T-cell (primary cell): ENCODE measurements around the gene RNF144B. TPM values are rescaled to one million over a fixed set of nuclear protein-coding genes. Genes with fewer than 3 reads are reported as not detected.

Experiments used
- ATAC-seq, 4 experiments: fragments of 200-7000 bp in 3 of 4; fragments of 150-1000 bp in 1 of 4; cut with Tn5 transposase; replicated peaks in 1 of 4; 1 replicate in 3 of 4; 2 replicates in 1 of 4; pipeline ENCODE4 v1.10.0; 2021; ENCODE audit warnings: moderate library complexity in 3 of 4, mild to moderate bottlenecking in 2 of 4, moderate number of reproducible peaks in 1 of 4
- CTCF ChIA-PET, 2 donors: fragments of 300-600 bp; sonication (Branson Sonifier 250); formaldehyde crosslinking; loops; one replicate each; lab custom pipeline; 2022; ENCODE audit warnings: antibody characterized with exemption in 2 of 2; lab: Charles Lee
- POLR2A ChIA-PET, 2 donors: fragments of 300-600 bp; sonication (Branson Sonifier 250); formaldehyde crosslinking; loops; one replicate each; lab custom pipeline; 2022; ENCODE audit warnings: antibody characterized with exemption in 2 of 2; lab: Charles Lee
- DNase-seq, 35 experiments: peaks; one replicate each; pipeline versions ENCODE4 v3.0.0 to v3.0.0-alpha.2; 2013 to 2023
- H3K27ac ChIP-seq: one replicate; pipeline ENCODE4 v1.5.1; 2013; ENCODE audit warnings: low read length
- H3K27me3 ChIP-seq, 2 experiments: replicated peaks in 1 of 2; 1 replicate in 1 of 2; 2 replicates in 1 of 2; pipeline versions ENCODE4 v1.6.1 to v1.7.0; 2013; ENCODE audit warnings: low read length in 1 of 2, mixed read lengths in 1 of 2; ENCODE audit not compliant: control insufficient read depth in 2 of 2, insufficient read depth in 2 of 2; ENCODE audit errors: extremely low read depth in 1 of 2
- H3K36me3 ChIP-seq, 2 donors: 1 replicate in 1 of 2; 2 replicates in 1 of 2; pipeline versions ENCODE4 v1.6.1 to v1.7.0; 2013; ENCODE audit warnings: low read length in 1 of 2; ENCODE audit not compliant: control insufficient read depth in 2 of 2, insufficient read depth in 1 of 2; ENCODE audit errors: extremely low read depth in 1 of 2
- H3K4me1 ChIP-seq, 2 experiments: 1 replicate in 1 of 2; 2 replicates in 1 of 2; pipeline versions ENCODE4 v1.6.1 to v1.7.0; 2013; ENCODE audit warnings: low read length in 2 of 2, mixed read lengths in 1 of 2; ENCODE audit not compliant: insufficient read depth in 2 of 2, control insufficient read depth in 1 of 2; ENCODE audit errors: extremely low read depth in 1 of 2
- H3K4me3 ChIP-seq, 2 donors: 1 replicate in 1 of 2; 2 replicates in 1 of 2; pipeline versions ENCODE4 v1.5.1 to v1.7.0; 2013; ENCODE audit warnings: mild to moderate bottlenecking in 2 of 2, low read length in 1 of 2, moderate library complexity in 1 of 2; ENCODE audit not compliant: control insufficient read depth in 1 of 2; ENCODE audit errors: extremely low read depth in 1 of 2
- H3K9me3 ChIP-seq: 2 replicates; pipeline ENCODE4 v1.7.0; 2013
- H3K27ac Mint-ChIP-seq, 2 donors: one replicate each; pipeline ENCODE4 v1.8.0; 2020 to 2021; ENCODE audit warnings: mild to moderate bottlenecking in 2 of 2, mixed read lengths in 2 of 2
- H3K27me3 Mint-ChIP-seq, 2 donors: one replicate each; pipeline ENCODE4 v1.8.0; 2021 to 2022; ENCODE audit warnings: mixed read lengths in 2 of 2
- H3K36me3 Mint-ChIP-seq: one replicate; pipeline ENCODE4 v1.8.0; 2021; ENCODE audit warnings: mixed read lengths
- H3K4me1 Mint-ChIP-seq, 3 donors: one replicate each; pipeline ENCODE4 v1.8.0; 2020 to 2022; ENCODE audit warnings: mixed read lengths in 3 of 3, mild to moderate bottlenecking in 1 of 3
- H3K4me3 Mint-ChIP-seq, 3 donors: one replicate each; pipeline ENCODE4 v1.8.0; 2020 to 2022; ENCODE audit warnings: mild to moderate bottlenecking in 3 of 3, mixed read lengths in 3 of 3, moderate library complexity in 3 of 3
- H3K9me3 Mint-ChIP-seq, 3 donors: one replicate each; pipeline ENCODE4 v1.8.0; 2020 to 2022; ENCODE audit warnings: mixed read lengths in 3 of 3
- WGBS: methylation state at CpG from one replicate; pipeline ENCODE4 v1.1.5; 2013; ENCODE audit warnings: missing lambda C conversion rate; ENCODE audit not compliant: insufficient coverage; 5-methylcytosine and 5-hydroxymethylcytosine counted together
- total RNA-seq, 35 experiments: library from RNA in 6 of 35; stranded (reverse) in 6 of 35; fragments of 120-200 nt in 1 of 35; gene quantifications; one replicate each; pipeline versions ENCODE4 v1.2.1 to v1.2.4 and lab custom pipeline; 2013 to 2026

Gene RNF144B
- total RNA-seq, 5 donors from 2014 or later (not counting 1 experiment from before 2014, with no cell fraction given) = 3.2 to 4.8 (median 4.3) TPM

DNA sequence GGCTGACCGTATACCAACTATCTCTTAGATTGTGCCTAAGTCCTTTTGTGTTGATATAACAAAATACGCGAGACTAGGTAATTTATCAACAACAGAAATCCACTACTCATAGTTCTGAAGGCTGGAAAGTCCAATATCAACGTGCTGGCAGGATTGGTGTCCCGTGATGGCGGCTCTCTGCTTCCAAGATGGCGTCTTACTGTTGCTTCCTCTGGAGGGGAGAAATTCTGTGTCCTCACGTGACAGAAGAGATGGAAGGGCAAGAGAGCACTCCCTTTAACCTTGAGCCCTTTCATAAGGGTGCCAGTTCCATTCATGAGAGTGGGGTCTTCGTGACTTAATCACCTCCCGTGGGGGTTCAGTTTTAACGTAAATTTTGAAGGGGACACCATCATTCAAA, 28.1 kb downstream of the RNF144B start:
- ATAC-seq (no peak), DNase-seq (no peak)
- H3K27ac Mint-ChIP-seq = no peak overlapping the region
- peaks cover 29% of the 10 kb centered on the region for H3K36me3 Mint-ChIP-seq
- Histone ChIP-seq H3K27me3 (no peaks in the 10 kb centered on the region), H3K9me3 (no peaks in the 10 kb centered on the region), H3K4me3 (no peak overlapping the region), H3K36me3 (no peaks in the 10 kb centered on the region), H3K27ac (no peak overlapping the region), H3K4me1 (no peaks in the 10 kb centered on the region)
- H3K27me3 Mint-ChIP-seq = no peaks in the 10 kb centered on the region
- WGBS = 67% methylated on average over 1 of the region's 11 CpGs
- H3K4me3 Mint-ChIP-seq = no peak overlapping the region
- POLR2A ChIA-PET = no interaction called here
- peaks cover 0 to 4% (median 0%) of the 10 kb centered on the region in 3 donors for H3K9me3 Mint-ChIP-seq
- H3K4me1 Mint-ChIP-seq = peaks cover 0 to 16% (median 2%) of the 10 kb centered on the region in 3 donors
- CTCF ChIA-PET = no interaction called here

DNA sequence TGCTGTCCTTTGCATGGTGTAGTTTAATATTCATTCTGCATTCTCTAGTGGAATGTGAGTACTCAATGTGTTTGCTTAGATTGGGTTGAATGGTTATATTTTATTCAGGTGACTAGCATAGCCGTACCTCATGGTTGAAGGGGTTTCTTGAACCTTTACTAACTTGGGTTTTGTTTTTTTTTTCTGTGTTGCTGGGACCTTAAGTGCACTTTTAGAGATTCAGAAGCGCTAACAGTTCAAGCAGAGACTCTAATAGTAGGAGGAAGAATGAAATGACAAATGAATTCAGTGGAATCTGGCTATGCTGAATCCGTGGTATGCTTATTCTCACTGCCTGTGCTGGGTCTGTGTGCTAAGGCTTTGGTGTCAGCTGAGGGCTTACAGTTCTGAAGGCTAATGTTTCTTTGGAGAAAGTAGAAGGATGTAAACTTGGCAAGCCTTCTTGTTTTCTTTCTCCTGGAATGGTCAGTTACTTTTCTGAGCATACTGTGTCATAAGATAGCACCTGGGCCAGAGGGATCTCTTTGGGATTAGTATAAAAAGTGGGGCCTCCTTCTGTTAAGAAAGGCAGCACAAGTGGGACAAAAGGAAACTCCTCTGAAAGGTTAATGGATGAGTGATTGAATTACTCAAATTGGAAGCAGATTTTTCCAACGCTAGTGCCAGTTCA, 28.7 kb downstream of the RNF144B start:
- H3K9me3 Mint-ChIP-seq = peaks cover 0 to 4% (median 0%) of the 10 kb centered on the region in 3 donors
- POLR2A ChIA-PET = no interaction called here
- peaks cover 27% of the 10 kb centered on the region for H3K36me3 Mint-ChIP-seq
- Histone ChIP-seq H3K27me3 (no peaks in the 10 kb centered on the region), H3K9me3 (no peaks in the 10 kb centered on the region), H3K4me1 (no peaks in the 10 kb centered on the region), H3K4me3 (no peak overlapping the region), H3K36me3 (no peaks in the 10 kb centered on the region), H3K27ac (no peak overlapping the region)
- no peaks in the 10 kb centered on the region for H3K27me3 Mint-ChIP-seq
- H3K27ac Mint-ChIP-seq = no peak overlapping the region
- no peak overlapping the region for H3K4me3 Mint-ChIP-seq
- CTCF ChIA-PET = no interaction called here
- peaks cover 0 to 10% (median 2%) of the 10 kb centered on the region in 3 donors for H3K4me1 Mint-ChIP-seq
- DNase-seq (no peak), ATAC-seq (no peak)
- 96% methylated on average over 3 of the region's 4 CpGs for WGBS

DNA sequence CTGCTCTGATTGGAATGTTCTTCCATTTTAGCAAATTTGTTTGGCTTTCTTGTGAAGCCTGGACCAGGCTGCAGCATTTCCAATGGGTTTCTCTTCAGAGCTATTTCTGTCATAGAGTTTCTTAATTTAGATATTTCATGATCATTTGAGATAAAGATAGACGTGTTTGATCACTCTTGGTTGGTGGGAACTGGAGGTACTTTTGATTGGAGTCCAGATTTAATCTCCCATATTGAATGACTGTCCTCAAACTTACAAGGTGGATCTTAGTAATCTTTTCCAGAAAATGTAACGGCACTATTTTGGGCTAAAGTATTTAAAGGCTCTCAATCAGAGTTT, 29.2 kb downstream of the RNF144B start:
- peaks cover 0 to 4% (median 0%) of the 10 kb centered on the region in 3 donors for H3K9me3 Mint-ChIP-seq
- no peaks in the 10 kb centered on the region for H3K27me3 ChIP-seq
- H3K27me3 Mint-ChIP-seq = no peaks in the 10 kb centered on the region
- no peak overlapping the region for H3K27ac Mint-ChIP-seq
- no CpG with 5 or more reads among the region's 2 CpGs for WGBS
- no peak overlapping the region for H3K4me3 ChIP-seq
- H3K4me1 ChIP-seq = no peaks in the 10 kb centered on the region
- H3K9me3 ChIP-seq = no peaks in the 10 kb centered on the region
- no peaks in the 10 kb centered on the region for H3K36me3 ChIP-seq
- H3K27ac ChIP-seq = no peak overlapping the region
- H3K4me1 Mint-ChIP-seq = peaks cover 0 to 7% (median 2%) of the 10 kb centered on the region in 3 donors
- peaks cover 27% of the 10 kb centered on the region for H3K36me3 Mint-ChIP-seq
- H3K4me3 Mint-ChIP-seq = no peak overlapping the region
- ChIA-PET CTCF (no interaction called here), POLR2A (no interaction called here)
- ATAC-seq = no peak
- no peak for DNase-seq

DNA sequence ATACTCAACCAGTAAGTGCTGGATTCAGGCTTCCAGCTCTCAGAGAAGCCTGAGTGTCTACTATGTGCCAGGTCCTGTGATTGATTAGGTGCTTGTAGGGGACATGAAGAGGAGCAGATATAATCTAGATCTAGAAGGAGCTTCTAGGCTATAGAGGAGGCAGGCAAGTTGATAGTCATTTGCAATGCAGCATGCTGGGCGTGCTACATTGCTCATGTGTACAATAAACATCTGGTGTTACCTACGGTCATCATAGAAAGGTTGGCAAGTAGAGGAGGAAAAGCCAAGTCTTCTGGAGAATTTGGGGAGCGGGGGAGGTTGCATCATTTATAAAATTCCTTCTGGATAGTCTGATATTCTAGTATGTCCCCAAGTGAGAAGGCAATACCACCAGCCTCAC, 33.2 kb downstream of the RNF144B start:
- Histone ChIP-seq H3K27ac (no peak overlapping the region), H3K4me3 (no peak overlapping the region), H3K4me1 (no peaks in the 10 kb centered on the region), H3K27me3 (no peaks in the 10 kb centered on the region), H3K9me3 (no peaks in the 10 kb centered on the region), H3K36me3 (no peaks in the 10 kb centered on the region)
- Mint-ChIP-seq H3K4me3 (no peak overlapping the region), H3K36me3 (peaks cover 21% of the 10 kb centered on the region), H3K9me3 (peaks cover 0 to 4% (median 0%) of the 10 kb centered on the region in 3 donors), H3K27me3 (no peaks in the 10 kb centered on the region), H3K4me1 (peaks cover 0 to 15% (median 2%) of the 10 kb centered on the region in 3 donors), H3K27ac (no peak overlapping the region)
- ATAC-seq (no peak), DNase-seq (no peak)
- POLR2A ChIA-PET = no interaction called here
- CTCF ChIA-PET = interaction anchor here in 1 of 2 donors (0.6 kb wide), 1 partner anchor 11 kb away, joined by 3 read pairs; no protein-coding TSS in a partner anchor
- 100% methylated on average over 1 of the region's 3 CpGs for WGBS

DNA sequence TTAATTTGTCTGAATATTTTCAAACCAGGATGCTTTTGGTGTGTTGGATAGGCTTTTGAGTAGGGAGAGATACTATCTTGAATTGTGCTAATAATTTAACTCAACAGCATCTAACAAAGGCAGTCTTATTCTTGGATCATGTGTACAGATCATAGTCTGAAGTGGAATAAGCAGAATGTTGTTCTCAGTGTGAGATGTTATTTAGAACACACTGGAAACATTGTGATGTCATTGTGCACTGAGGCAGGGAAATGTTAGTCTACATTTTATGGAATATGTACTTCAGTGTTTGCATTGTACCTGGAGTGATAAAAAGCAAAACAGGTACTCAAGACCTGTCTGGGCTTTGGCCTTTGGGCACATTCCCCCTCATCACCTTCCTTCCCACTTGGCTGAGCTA, 35.0 kb downstream of the RNF144B start:
- Histone ChIP-seq H3K9me3 (no peaks in the 10 kb centered on the region), H3K4me1 (no peaks in the 10 kb centered on the region), H3K36me3 (no peaks in the 10 kb centered on the region), H3K27me3 (no peaks in the 10 kb centered on the region), H3K4me3 (no peak overlapping the region), H3K27ac (no peak overlapping the region)
- Mint-ChIP-seq H3K4me3 (no peak overlapping the region), H3K4me1 (peaks cover 0 to 21% (median 8%) of the 10 kb centered on the region in 3 donors), H3K27ac (no peak overlapping the region), H3K27me3 (no peaks in the 10 kb centered on the region), H3K36me3 (peaks cover 11% of the 10 kb centered on the region), H3K9me3 (no peaks in the 10 kb centered on the region)
- ChIA-PET CTCF (interaction anchor here in 1 of 2 donors (0.6 kb wide), 1 partner anchor 1779 kb away, joined by 5 read pairs; no protein-coding TSS in a partner anchor), POLR2A (no interaction called here)
- no peak for DNase-seq
- ATAC-seq = no peak

DNA sequence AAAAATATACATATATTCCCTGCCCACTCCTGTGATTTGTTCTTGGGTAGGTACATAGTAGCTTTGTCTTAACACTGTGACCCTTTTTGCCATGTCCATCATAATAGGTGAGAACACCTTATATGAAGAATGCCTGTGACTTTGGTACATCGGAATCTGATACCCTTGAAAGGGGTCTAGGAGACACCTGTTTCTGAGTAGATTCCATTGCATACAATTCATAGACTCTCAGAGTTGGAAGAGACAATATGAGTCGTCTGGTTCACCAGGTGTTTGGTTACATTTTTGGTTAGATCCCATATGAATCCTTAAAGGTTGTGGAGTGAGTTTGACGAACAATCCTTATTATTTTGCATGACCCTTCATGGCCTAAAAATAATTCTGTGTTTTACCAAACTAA, 36.3 kb downstream of the RNF144B start:
- H3K36me3 Mint-ChIP-seq = peaks cover 20% of the 10 kb centered on the region
- H3K4me1 Mint-ChIP-seq = peaks cover 0 to 21% (median 8%) of the 10 kb centered on the region in 3 donors
- no peaks in the 10 kb centered on the region for H3K4me1 ChIP-seq
- CTCF ChIA-PET = interaction anchor here in 1 of 2 donors (0.5 kb wide), 1 partner anchor 100 kb away, joined by 8 read pairs; no protein-coding TSS in a partner anchor
- peaks cover 0 to 7% of the 10 kb centered on the region in 2 donors for H3K36me3 ChIP-seq
- no peak overlapping the region for H3K4me3 Mint-ChIP-seq
- no peaks in the 10 kb centered on the region for H3K9me3 ChIP-seq
- POLR2A ChIA-PET = no interaction called here
- no peaks in the 10 kb centered on the region for H3K9me3 Mint-ChIP-seq
- no peak for DNase-seq
- no peaks in the 10 kb centered on the region for H3K27me3 ChIP-seq
- no peak overlapping the region for H3K27ac ChIP-seq
- WGBS = no CpG with 5 or more reads among the region's 3 CpGs
- ATAC-seq = no peak
- H3K27ac Mint-ChIP-seq = no peak overlapping the region
- no peaks in the 10 kb centered on the region for H3K27me3 Mint-ChIP-seq
- H3K4me3 ChIP-seq = no peak overlapping the region
